HFF-Myc (cell line): ENCODE measurements around the gene CLPTM1.
"Not testable (repeated sequence)": the region's sequence is repeated elsewhere in the genome, so short reads cannot be mapped to it uniquely, and the experiment has no call there.

Source experiments
- DNase-seq: peaks from one replicate; pipeline ENCODE4 v3.0.0-alpha.2; 2011; ENCODE audit warnings: low read depth; ENCODE audit errors: extremely low read depth
- H3K4me3 ChIP-seq: replicated peaks from 2 replicates; pipeline ENCODE4 v1.5.1; 2011; ENCODE audit warnings: low read depth, mild to moderate bottlenecking, control low read depth, low read length
- CTCF ChIP-seq: IDR thresholded peaks from 2 replicates; pipeline ENCODE4 v1.5.1; 2012; ENCODE audit warnings: mild to moderate bottlenecking, low read depth, low read length, control low read depth; ENCODE audit errors: missing control alignments

The CLPTM1 gene

GRCh38 chr19:44993526-44993925 is 38.3 kb downstream of the CLPTM1 start:
- no peak overlapping the region for H3K4me3 ChIP-seq
- DNase-seq, result no peak
- TF ChIP-seq CTCF, result no peak

- no peak overlapping the region for H3K4me3 ChIP-seq
- no peak for DNase-seq
- TF ChIP-seq CTCF, result no peak
These were observed 38.9 kb downstream of the CLPTM1 start for GRCh38 chr19:44993926-44994537.

- DNase-seq, result no peak
- no peak for TF ChIP-seq CTCF
- H3K4me3 ChIP-seq, result no peak overlapping the region
These were observed 42.8 kb downstream of the CLPTM1 start for GRCh38 chr19:44998025-44998424.

- not testable (repeated sequence) for DNase-seq, H3K4me3 ChIP-seq
These were observed 44.1 kb downstream of the CLPTM1 start for GRCh38 chr19:44999131-44999925.

GRCh38 chr19:45000665-45001064 is 45.5 kb downstream of the CLPTM1 start:
- DNase-seq, result not testable (repeated sequence)
- peak overlapping the region; percentile 22; the same call in 1 of the 2 replicates for H3K4me3 ChIP-seq

- no peak for TF ChIP-seq CTCF
- peak; percentile 32 for DNase-seq
- peak within 1 kb of the TSS; percentile 60 for H3K4me3 ChIP-seq
These were observed 46.0 kb downstream of the CLPTM1 start, which contains the start of gene RELB for GRCh38 chr19:45001087-45001739. TSS of gene RELB (plus strand) at chr19:45001464. CDS start at chr19:45001580, 116 bp downstream.

- DNase-seq, result no peak
- TF ChIP-seq CTCF, result no peak
- no peak overlapping the region for H3K4me3 ChIP-seq
These were observed 48.3 kb downstream of the CLPTM1 start for GRCh38 chr19:45003485-45003884.
